UCSD-AML1 (cell line): ENCODE data around the gene BTBD10.

Experiments
- DNase-seq: peaks from one replicate; lab custom pipeline; 2025; ENCODE audit not compliant: unreplicated experiment; lab: John Stamatoyannopoulos, UW

Gene BTBD10

DNA sequence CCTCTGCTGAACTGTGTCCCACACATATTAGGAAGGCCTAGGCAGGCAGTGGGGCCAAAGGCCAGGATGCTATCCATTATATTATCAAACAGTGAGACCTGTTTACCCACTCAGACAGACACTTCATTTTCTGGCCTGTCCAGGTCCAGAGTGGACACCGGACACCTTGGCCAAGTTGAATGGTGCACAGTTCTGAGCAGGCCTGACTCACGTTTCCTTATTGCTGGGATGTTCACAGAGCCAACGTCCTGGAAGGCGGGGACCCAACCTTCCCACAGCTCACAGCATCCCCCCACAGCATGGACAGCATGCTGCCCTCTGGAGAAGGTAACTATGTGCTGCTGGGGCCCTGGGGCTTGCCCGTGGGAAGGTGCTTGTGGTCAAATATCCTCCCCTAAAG lies 86.6 kb downstream of the BTBD10 start:
- no peak for DNase-seq

DNA sequence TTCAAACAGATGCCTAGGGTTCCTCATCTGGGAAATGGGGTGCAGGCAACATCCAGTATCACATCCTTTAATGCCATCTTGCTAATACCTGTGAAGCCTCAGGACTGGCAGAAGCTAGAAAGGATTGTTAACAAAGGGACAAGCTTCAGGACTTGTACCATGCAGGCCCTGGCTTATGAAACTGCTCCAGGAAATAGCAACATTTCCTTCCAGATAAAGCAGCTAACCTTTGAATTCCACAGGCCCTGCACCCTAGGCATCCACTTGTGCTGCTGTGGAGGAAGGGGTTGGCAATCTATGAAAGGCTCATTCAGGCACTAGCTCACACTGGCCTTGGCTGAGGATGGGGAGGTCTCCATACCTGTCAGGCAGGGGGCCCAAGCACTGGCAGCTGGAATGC lies 87.2 kb downstream of the BTBD10 start:
- peak; percentile 36 for DNase-seq

DNA sequence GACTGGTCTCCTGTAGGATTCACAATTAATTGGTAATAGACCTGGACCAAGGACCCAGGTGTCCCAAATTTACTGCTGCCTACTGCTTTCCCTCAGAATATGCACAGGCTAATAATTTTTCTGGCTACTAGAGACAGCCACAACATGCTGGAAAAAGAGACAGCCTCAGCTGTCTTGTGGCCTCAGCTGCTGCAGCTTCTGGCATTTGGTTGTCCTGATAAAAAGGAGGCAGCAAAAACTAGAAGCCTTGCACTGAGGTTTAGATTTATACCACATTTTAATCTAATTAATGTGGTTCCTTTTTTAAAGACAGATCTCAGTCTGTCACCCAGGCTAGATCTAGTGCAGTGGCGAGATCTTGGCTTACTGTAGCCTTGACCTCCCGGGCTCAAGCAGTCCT lies 89.8 kb downstream of the BTBD10 start:
- no peak for DNase-seq

DNA sequence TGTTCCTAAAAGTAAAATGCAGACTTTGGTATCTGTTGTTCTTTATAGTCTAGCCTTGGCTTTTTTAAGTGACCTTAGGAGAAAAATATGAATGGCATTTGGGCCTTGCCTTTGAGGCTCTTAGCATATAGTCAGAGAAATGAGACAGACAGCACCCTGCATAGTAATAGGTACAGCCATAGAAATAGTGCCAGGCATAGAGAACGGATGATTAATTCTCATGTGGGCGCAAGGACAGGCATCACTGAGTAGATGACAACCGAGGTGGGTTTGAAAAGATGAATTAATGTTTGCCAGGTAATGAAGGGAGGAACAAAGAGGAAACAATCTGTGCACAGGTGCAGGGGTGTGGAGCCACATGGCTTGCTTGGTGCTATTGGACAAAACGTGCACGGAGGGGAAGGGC lies 95.0 kb downstream of the BTBD10 start:
- no peak for DNase-seq

DNA sequence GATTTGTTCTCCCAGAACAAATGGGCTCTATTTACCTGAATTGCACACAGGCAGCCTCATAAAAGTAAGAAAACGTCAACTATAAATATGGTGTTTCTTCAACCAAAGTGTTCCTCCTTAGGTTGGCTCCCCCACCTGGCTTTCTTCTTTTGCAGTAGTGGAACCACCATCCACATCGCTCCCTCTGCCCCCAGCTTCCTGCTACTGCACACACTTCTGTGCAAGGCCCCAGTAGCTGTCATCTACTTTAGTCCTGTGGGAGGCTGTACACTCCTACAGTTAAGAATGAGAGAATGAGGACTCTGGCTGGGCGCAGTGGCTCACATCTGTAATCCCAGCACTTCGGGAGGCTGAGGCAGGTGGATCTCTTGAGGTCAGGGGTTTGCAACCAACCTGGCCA lies 95.9 kb downstream of the BTBD10 start:
- DNase-seq, result no peak

DNA sequence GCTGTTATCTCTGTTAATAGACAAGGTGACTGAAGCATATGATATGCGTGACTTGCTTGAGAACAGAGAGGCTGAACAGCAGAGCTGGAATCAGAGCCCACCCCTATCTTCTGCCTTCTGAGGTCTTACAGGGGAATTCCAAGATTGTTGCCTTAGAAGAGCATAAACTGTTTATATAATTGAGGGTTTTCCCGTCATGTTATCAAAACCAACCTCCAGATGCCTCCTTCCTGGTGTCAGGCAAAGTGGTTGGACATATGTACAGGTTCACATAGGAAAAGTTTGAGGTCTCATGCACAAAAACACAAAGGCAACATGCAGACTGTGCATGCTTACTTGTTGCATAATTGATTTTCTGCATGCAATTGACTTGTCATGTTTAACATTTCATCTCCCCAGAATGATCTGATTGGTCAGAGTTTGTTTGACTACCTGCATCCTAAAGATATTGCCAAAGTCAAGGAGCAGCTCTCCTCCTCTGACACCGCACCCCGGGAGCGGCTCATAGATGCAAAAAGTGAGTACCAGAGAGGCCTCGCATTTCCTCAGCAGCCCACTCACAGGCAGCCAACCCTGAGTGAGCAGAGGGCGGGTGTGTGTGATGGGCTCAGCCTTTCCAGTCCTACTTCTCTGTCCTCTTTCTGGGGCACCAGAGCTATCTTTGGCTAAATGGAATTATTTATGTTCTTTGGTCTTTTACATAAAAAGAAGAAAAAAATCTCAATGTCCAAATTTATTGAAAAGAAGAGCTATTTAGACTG lies 96.6 kb downstream of the BTBD10 start:
- no peak for DNase-seq

DNA sequence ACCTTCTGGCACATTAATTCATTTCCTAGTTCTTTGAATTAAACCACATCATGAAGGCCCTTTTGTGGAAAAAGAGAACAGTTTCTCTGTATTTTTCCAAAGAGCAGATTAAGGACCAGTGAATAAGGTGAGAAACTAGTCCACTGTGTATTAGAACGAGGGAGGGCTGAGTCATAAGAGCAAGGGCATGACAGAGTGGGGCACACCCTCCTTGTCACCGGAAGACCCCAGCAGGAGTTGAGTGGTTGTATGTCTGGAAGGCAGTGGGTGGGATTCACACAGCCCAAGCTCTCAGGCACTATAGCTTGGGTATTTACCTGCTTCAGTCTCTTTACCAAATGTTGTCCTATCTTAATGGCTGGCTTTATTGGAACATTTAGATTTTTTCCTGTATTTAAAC lies 98.6 kb downstream of the BTBD10 start:
- no peak for DNase-seq

DNA sequence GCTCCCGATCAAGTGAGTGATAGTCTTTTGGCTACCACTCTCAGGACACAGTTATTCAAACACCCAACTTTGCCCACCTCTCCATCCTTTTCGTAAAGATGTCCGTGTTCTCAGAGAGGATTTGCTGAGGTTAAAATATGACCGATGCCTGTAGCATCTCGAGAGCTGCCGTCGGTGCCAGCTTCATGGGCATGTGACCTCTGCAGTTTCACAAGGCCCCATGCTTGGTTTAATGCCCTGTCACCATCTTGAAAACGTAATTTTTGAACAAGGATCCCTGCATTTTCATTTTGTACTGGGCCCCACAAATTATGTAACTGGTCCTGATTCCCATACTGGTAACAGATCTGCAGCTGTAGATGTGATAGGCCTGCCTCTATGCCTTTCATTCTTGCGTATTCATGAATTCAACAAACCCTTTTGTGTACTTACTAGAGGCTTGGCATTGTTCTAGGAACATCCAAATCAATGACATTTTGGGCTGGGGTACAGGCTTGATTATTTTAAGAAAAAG lies 100.4 kb downstream of the BTBD10 start:
- no peak for DNase-seq

DNA sequence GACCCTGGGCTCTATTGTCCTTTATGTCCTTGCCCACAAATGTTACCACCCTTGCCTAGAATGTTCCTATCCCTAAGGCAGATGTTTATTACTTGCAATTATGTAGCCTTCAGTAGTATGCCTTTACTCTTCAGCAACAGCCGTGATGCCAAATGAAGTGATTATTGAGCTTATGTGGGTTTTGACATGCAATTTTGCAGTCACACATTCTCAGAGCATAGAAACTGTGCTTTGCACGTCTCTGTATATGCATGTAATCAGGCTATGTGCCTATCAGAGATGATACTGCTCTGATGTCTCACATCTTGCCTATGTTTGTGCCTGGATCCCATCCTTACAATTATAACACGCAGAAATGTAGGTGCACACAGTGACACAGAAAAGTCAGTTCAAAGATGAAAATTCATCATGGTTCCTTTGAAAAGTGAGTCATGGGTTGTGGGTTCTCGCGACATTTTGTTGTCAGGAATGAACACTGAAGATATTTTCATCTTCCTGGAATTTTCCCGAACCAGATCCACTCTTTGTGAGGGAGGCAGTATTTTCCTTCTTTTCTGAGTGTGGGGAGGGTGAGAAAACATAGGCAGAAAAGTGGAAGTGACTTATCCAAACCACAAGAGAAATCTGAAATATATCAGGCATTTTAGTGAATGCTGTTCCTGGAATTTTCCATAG lies 104.3 kb downstream of the BTBD10 start:
- DNase-seq, result no peak

DNA sequence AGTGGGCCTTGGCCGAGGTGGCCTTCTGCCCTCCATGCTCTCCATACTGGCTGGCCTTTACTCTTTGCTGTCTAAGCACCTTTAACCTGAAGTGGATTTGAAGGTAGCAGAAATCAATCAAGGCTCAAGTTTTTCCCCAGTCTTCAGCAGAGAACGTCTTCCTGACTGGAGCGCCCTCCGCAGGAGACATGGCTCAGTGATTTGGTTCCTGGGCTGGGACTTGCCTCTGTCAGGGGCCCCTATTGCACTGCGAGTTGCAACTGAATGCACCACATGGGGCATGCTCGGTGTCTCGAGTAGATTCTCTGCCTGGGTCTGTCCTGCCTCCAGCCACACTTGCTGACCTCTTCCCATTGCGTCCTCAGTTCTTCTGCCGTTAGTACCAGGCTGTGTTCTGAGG lies 105.8 kb downstream of the BTBD10 start:
- DNase-seq, result no peak

DNA sequence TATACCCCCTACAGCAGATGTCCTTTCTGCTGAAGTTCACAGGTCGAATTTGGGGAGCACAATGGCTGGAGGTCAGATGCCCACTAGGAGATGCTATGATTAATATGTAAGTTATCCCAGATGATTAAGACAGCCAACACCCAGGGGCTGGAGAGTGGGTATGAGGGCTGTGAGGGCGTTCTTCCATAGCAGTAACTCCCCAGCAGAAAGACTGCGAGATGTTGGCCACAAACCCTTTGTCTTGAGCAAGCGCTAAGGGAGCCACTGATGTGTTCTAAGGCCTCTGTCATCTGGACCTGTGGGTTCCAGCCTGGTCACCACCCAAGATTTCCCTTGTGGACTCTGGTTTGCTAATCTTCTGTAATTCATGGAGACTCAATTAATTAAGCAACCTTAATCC lies 107.8 kb downstream of the BTBD10 start:
- DNase-seq, result no peak

DNA sequence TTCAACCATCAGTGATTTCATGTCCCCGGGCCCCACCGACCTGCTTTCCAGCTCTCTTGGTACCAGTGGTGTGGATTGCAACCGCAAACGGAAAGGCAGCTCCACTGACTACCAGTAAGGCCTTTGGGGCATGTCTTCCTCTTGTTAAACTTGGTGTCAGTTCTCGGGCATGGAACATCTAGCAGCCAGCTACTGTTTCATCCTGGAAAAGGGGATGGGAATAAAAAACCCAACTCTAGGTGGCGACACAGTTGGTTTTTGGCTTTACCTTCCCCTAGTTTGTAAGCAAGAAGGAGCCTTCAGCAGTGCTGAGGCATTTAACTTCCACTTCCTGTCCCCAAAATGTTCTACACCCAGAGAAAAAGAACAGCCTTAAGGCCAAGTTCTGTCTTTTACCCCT lies 108.7 kb downstream of the BTBD10 start:
- no peak for DNase-seq

DNA sequence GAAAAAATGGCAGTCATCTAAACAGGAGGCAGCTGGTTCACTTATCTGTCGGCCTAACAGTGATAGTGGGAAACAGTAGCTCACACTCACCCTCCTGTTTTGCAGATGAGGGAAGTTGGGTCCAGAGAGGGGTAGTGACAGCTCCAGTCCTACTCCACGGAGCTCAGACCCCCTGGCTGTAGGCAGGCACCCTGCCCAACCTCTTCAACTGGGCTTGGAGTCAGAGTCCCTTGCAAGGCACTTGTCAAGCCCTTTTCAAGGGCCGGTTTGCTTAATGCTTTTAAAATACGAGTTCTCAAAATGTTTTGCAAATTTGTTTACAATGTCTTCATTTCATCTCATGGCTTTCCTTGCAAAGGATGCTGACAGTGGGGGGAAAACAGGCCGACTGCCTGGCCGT lies 110.3 kb downstream of the BTBD10 start:
- DNase-seq, result no peak

DNA sequence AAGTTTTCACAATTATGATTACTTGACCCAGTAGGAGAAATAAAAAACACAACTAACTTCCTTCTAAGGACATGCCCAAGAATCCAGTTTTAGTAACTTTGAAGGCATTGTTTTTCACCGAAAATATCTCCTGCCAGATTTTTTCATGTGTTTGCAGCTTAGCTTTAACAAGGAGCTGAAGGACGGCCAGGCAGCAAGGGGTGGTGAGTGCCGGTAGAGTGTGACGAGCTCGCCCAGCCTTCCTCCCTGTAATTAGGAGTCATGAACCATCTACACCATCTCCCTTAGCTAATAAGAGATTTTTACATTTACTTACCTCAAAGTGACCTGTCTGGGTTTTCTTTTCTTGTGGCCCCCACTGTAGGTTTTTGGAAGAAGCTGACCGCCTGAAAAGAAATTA lies 113.4 kb downstream of the BTBD10 start:
- no peak for DNase-seq

DNA sequence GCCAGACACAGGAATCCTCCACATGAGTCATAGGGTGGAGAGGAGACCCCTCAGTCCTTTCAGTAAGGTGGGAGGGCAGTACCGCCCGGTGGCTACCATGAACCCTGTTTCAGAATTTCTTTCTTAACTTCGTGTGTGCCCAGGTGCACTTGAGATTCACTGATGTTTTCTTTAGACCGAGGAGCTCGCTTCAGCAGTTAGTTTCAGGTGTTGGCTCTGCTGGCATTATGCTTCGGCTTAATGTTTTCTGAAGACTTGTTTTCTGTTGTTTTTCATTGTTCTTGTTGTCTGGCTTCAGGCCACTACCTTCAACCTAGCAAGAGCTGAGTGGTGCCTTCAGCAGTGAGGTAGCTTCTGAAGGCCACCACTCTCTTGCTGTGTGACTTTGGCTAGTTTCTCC lies 114.0 kb downstream of the BTBD10 start:
- no peak for DNase-seq

DNA sequence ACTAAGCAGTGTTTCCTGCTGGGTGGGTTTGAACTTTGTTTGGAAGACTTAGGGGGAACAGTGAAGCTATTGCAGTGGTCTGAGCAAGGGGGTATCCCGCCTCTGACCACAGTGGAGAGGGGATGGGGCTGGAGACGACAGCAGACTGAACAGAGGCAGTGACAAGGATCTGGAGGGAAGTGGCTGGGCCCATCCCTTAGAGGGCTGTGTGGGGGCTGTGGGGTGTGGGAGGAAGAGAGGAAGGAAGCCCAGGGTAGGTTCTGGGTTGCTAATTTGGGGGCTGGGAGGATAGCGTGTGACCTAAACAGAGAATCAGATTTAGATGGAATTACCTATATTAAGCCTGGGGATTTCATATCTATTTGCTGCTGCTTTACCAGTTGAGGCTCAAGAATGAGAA lies 114.7 kb downstream of the BTBD10 start:
- DNase-seq, result peak; percentile 41

DNA sequence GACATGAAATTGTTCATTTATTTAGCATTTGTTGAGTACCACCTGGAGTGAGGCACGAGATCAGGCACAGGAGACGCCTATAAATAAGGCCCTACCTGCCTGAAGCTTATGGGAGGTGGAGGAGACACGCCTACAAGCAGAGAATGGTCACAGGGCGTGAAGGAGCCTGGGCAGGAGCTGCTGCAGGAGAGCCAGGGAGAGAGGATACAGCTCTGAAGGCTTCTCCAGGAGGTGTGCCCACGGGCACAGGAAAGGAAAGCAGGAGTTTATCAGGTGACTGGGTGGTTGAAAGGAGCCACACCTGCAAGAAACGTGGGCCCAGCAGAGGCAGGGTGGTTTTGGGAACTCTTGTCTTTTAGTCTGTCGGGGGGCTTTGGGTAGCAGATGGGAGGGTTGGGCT lies 115.1 kb downstream of the BTBD10 start:
- DNase-seq, result no peak

DNA sequence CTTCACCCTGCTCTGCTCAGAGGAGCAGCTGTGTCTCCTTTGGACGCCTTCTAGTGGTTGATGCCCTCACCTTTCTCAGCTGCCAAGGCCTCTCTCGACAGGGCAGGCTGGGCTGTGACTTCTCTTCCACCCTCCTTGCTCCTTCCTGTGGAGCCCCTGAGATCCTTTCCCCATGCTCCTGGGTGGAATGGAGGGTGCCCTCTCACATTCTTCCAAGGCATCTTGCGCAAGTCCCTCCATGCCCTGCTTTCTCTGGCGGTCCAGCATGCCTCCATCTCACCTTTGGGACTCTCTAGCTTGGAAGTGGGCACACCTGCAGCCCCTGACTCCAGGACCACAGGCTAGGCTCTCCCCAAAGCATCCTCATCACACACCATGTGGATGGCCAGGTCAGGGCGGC lies 116.6 kb downstream of the BTBD10 start:
- DNase-seq, result no peak

DNA sequence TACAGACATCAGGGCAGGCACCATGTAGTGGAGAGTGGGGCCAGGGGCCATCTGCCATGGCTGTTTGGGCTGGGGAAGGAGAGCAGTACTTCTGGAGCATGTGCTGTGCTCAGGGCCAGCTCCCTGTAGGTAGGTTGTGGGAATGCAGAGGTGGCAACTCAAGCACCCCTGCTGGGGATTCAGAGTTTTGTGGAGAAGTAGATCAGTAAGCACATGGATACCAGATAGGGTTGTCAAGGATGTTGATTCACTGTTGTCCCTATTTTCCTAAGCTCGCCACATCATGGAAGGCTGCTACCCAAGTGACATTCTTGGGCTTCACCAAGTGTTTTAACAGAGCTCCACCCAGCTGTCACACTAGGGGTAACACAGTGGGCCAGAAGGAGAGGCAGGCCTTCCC lies 118.2 kb downstream of the BTBD10 start:
- no peak for DNase-seq

DNA sequence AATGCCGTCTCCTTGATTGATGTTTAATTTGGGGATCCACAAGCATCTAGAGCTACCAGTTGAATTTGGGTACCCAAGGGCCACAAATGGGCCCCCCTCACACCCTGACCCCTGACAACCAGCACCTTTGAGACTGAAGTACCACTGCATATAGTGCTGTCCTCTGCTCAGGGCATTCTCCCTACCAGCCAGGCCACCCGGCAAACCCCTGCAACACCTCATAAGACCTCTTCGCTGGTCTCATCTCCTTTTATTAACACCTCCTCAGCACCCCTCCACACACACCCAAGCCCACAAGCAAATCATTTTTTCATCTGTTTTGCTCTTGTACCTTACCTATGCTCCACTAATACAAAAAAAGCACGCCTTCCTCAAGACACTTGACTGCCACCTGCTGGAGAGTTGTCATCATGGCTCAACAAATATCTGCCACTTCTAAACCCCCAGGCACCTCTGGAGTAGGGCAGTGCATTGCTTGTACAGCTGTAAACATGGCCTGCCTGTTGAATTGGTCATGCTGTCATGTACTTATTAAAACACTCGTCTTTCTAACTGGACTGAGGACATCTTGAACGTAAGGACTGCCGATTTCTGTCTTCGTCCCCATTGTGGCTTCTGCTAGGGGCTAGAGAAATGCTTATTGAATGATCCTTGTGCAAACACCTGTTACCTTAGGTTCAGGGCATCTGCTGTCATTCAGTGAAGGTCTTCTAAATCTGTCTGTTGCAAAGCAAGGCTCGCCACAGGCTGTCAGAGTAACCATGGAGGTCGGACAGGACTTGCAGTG lies 118.9 kb downstream of the BTBD10 start:
- peak; percentile 49 for DNase-seq

DNA sequence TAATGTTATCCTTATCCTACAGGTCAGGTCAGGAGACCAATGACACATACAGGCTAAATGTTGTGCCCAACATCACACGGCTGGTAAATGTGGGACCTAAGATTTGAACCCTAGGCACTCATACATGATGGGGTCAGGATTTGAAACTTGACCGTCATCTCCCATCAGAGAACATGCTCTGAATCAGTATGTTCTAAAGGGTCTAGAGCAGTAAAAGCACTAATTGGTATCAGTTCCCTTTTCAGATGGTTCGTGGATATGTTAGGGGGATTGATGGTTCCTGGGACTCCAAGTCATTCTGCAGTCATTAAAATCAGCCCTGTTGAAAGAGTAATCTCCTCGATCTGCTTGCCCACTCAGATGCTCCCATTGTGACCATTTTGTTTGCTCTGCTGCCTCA lies 120.0 kb downstream of the BTBD10 start:
- DNase-seq, result no peak

DNA sequence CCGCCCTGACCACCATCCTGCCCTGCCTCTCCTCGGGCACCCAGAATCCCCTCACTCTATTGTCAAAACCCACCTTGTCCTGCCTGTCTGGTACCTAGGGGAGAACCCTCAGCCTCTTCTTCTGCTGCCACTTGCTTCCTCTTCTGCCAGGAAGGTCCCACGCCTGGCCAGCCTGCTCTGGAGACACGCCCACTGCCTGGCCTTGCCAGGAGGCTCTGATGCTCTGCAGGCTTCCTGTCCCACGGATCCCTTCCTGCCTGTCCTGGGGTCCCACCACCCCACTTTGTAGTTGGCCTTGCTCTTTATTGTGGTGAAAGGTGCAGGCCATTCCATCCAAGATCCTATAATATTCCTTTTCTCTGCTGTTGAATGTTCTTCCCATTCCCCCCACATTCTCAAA lies 122.0 kb downstream of the BTBD10 start:
- peak; percentile 46 for DNase-seq
